SK-N-MC (cell line): ENCODE results near the gene STK40.

ENCODE experiments used
- DNase-seq: peaks from one replicate; pipeline ENCODE4 v3.0.0-alpha.2; 2011; ENCODE audit warnings: low read depth, low spot score
- H3K27ac ChIP-seq: fragments of 200-600 bp; sonication (generic); 2 replicates; pipeline ENCODE4 v1.5.1; 2016; ENCODE audit warnings: mixed run types
- H3K36me3 ChIP-seq: fragments of 200-600 bp; sonication (generic); 2 replicates; pipeline ENCODE4 v1.6.1; 2017; ENCODE audit warnings: antibody characterized with exemption, low read length, mixed read lengths; ENCODE audit not compliant: insufficient read depth
- H3K4me3 ChIP-seq: fragments of 200-600 bp; sonication (generic); 2 replicates; pipeline ENCODE4 v1.5.1; 2016
- H3K9ac ChIP-seq: fragments of 200-600 bp; sonication (generic); 2 replicates; pipeline ENCODE4 v1.8.0; 2017; ENCODE audit warnings: mixed run types, mixed read lengths; ENCODE audit not compliant: insufficient read length
- H3K9me3 ChIP-seq: fragments of 200-600 bp; sonication (generic); 2 replicates; pipeline ENCODE4 v1.6.1; 2017; ENCODE audit warnings: low read depth, mild to moderate bottlenecking, antibody characterized with exemption, low read length, moderate library complexity, mixed read lengths
- EZH2 ChIP-seq: fragments of 200-600 bp; sonication (generic); IDR thresholded peaks from one replicate; pipeline ENCODE4 v1.6.1; 2017; ENCODE audit warnings: antibody characterized with exemption
- FOXP2 ChIP-seq: optimal IDR thresholded peaks from 2 replicates; pipeline ENCODE3; 2011; ENCODE audit warnings: mild to moderate bottlenecking, moderate library complexity; ENCODE audit not compliant: insufficient read depth; ENCODE audit errors: extremely low read length, control extremely low read depth
- POLR2AphosphoS5 ChIP-seq: IDR thresholded peaks from 2 replicates; pipeline ENCODE4 v1.6.1; 2012; ENCODE audit warnings: mild to moderate bottlenecking, low read depth, low read length, borderline replicate concordance

The STK40 gene

GRCh38 chr1:36384542-36385409, 948 bp downstream of the STK40 start:
- H3K27ac ChIP-seq = peak overlapping the region; percentile 75
- DNase-seq = no peak
- H3K9me3 ChIP-seq = no peaks in the 10 kb centered on the region
- H3K9ac ChIP-seq = peak overlapping the region; percentile 89
- peak overlapping the region; percentile 93 for H3K4me3 ChIP-seq
- H3K36me3 ChIP-seq = peaks cover 8% of the 10 kb centered on the region; the same call in 1 of the 2 replicates
- TF ChIP-seq POLR2AphosphoS5 (no peak), FOXP2 (no peak), EZH2 (no peak)

GRCh38 chr1:36383240-36383639, 2.5 kb downstream of the STK40 start:
- Histone ChIP-seq H3K9ac (no peak overlapping the region), H3K27ac (peak overlapping the region; percentile 16; the same call in 1 of the 2 replicates), H3K9me3 (no peaks in the 10 kb centered on the region), H3K36me3 (peaks cover 9% of the 10 kb centered on the region; the same call in 1 of the 2 replicates), H3K4me3 (peak overlapping the region; percentile 8; the same call in 1 of the 2 replicates)
- no peak for DNase-seq
- TF ChIP-seq EZH2 (no peak), POLR2AphosphoS5 (no peak), FOXP2 (no peak)

GRCh38 chr1:36382669-36383068, 3.1 kb downstream of the STK40 start:
- DNase-seq = no peak
- no peaks in the 10 kb centered on the region for H3K9me3 ChIP-seq
- no peak overlapping the region; the same call in 1 of the 2 replicates for H3K27ac ChIP-seq
- no peak overlapping the region for H3K9ac ChIP-seq
- no peak overlapping the region for H3K4me3 ChIP-seq
- TF ChIP-seq FOXP2 (no peak), POLR2AphosphoS5 (no peak), EZH2 (no peak)
- peaks cover 14% of the 10 kb centered on the region; the same call in 1 of the 2 replicates for H3K36me3 ChIP-seq

- no peak overlapping the region for H3K27ac ChIP-seq
- peaks cover 14% of the 10 kb centered on the region; the same call in 1 of the 2 replicates for H3K36me3 ChIP-seq
- H3K4me3 ChIP-seq = no peak overlapping the region
- TF ChIP-seq POLR2AphosphoS5 = no peak
- TF ChIP-seq FOXP2 = no peak
- no peak for TF ChIP-seq EZH2
- no peak overlapping the region for H3K9ac ChIP-seq
- H3K9me3 ChIP-seq = no peaks in the 10 kb centered on the region
- no peak for DNase-seq
Observed at GRCh38 chr1:36382231-36382630, 3.5 kb downstream of the STK40 start.

- Histone ChIP-seq H3K36me3 (peaks cover 14% of the 10 kb centered on the region; the same call in 1 of the 2 replicates), H3K9me3 (no peaks in the 10 kb centered on the region), H3K27ac (no peak overlapping the region), H3K4me3 (no peak overlapping the region), H3K9ac (no peak overlapping the region)
- DNase-seq = no peak
- TF ChIP-seq FOXP2 (no peak), EZH2 (no peak), POLR2AphosphoS5 (no peak)
Observed at GRCh38 chr1:36381405-36381804, 4.3 kb downstream of the STK40 start.

- Histone ChIP-seq H3K9ac (peak overlapping the region; percentile 48), H3K27ac (peak overlapping the region; percentile 67)
- TF ChIP-seq POLR2AphosphoS5 (no peak), FOXP2 (no peak), EZH2 (no peak)
Observed at GRCh38 chr1:36380782-36381181, 4.9 kb downstream of the STK40 start.

GRCh38 chr1:36380143-36380619, 5.5 kb downstream of the STK40 start:
- Histone ChIP-seq H3K36me3 (peaks cover 19% of the 10 kb centered on the region; the same call in 1 of the 2 replicates), H3K9me3 (no peaks in the 10 kb centered on the region), H3K9ac (peak overlapping the region; percentile 48), H3K27ac (peak overlapping the region; percentile 67), H3K4me3 (no peak overlapping the region)
- no peak for TF ChIP-seq FOXP2
- TF ChIP-seq POLR2AphosphoS5 = no peak
- no peak for TF ChIP-seq EZH2
- DNase-seq = no peak

More at GRCh38 chr1:36380782-36381181, 4.9 kb downstream of the STK40 start:
- Histone ChIP-seq H3K9me3 (no peaks in the 10 kb centered on the region), H3K4me3 (no peak overlapping the region), H3K36me3 (peaks cover 19% of the 10 kb centered on the region; the same call in 1 of the 2 replicates)
- no peak for DNase-seq

GRCh38 chr1:36377791-36378492, 7.8 kb downstream of the STK40 start:
- peaks cover 23% of the 10 kb centered on the region; the same call in 1 of the 2 replicates for H3K36me3 ChIP-seq
- H3K27ac ChIP-seq = peak overlapping the region; percentile 50
- H3K9me3 ChIP-seq = no peaks in the 10 kb centered on the region
- no peak for TF ChIP-seq EZH2
- TF ChIP-seq FOXP2 = no peak
- no peak for TF ChIP-seq POLR2AphosphoS5
- H3K4me3 ChIP-seq = no peak overlapping the region
- DNase-seq = no peak
- H3K9ac ChIP-seq = no peak overlapping the region
